Neural cell (in vitro differentiated cells): ENCODE results near the gene ANKRD33B. TPM values are rescaled to one million over a fixed set of nuclear protein-coding genes. Genes with fewer than 3 reads are reported as not detected.

Experiments
- H2AFZ ChIP-seq: fragments of 200-600, 300-800 bp; sonication (generic), shearing (Covaris generic); 2 replicates; pipeline ENCODE4 v1.6.0; 2014; ENCODE audit warnings: low read depth, mild to moderate bottlenecking, antibody characterized with exemption, low read length, moderate library complexity
- H3F3A ChIP-seq: fragments of 200-600 bp; shearing (Covaris generic); 2 replicates; pipeline ENCODE4 v1.6.1; 2016; ENCODE audit warnings: mild to moderate bottlenecking, moderate library complexity, mixed read lengths, antibody characterized with exemption, low read length; ENCODE audit not compliant: insufficient read depth, poor library complexity, severe bottlenecking
- H3K27ac ChIP-seq: fragments of 200-600, 300-800 bp; sonication (generic), shearing (Covaris generic); 2 replicates; pipeline ENCODE4 v1.5.1; 2014; ENCODE audit warnings: mild to moderate bottlenecking, low read length, moderate library complexity
- H3K27me3 ChIP-seq: fragments of 300-800, 200-600 bp; sonication (generic), shearing (Covaris generic); 2 replicates; pipeline ENCODE4 v1.6.0; 2014; ENCODE audit warnings: mild to moderate bottlenecking, low read depth, low read length, moderate library complexity; ENCODE audit not compliant: insufficient read depth
- H3K36me3 ChIP-seq: fragments of 300-800, 200-600 bp; sonication (generic), shearing (Covaris generic); 2 replicates; pipeline ENCODE4 v1.5.1; 2014; ENCODE audit warnings: mild to moderate bottlenecking, antibody characterized with exemption, low read length, moderate library complexity; ENCODE audit not compliant: insufficient read depth
- H3K4me2 ChIP-seq: fragments of 300-800, 200-600 bp; sonication (generic), shearing (Covaris generic); 2 replicates; pipeline ENCODE4 v1.6.0; 2014; ENCODE audit warnings: mild to moderate bottlenecking, low read length
- H3K4me3 ChIP-seq: fragments of 300-800, 200-600 bp; sonication (generic), shearing (Covaris generic); 2 replicates; pipeline ENCODE4 v1.5.1; 2014; ENCODE audit warnings: mild to moderate bottlenecking, low read length, moderate library complexity
- H3K79me2 ChIP-seq: fragments of 200-600 bp; shearing (Covaris generic); replicated peaks from 2 replicates; pipeline ENCODE4 v1.6.0; 2014; ENCODE audit warnings: mild to moderate bottlenecking, low read length, moderate library complexity; ENCODE audit not compliant: insufficient read depth
- H3K9ac ChIP-seq: fragments of 300-800, 200-600 bp; sonication (generic), shearing (Covaris generic); 2 replicates; pipeline ENCODE4 v1.6.1; 2016; ENCODE audit warnings: mild to moderate bottlenecking, low read length, mixed read lengths
- H3K9me2 ChIP-seq: fragments of 200-600 bp; shearing (Covaris generic); 2 replicates; pipeline ENCODE4 v1.6.1; 2016; ENCODE audit warnings: mild to moderate bottlenecking, low read length, mixed read lengths; ENCODE audit not compliant: insufficient read depth
- H3K9me3 ChIP-seq: fragments of 200-600, 300-800 bp; sonication (generic), shearing (Covaris generic); 2 replicates; pipeline ENCODE4 v1.6.1; 2016; ENCODE audit warnings: mild to moderate bottlenecking, mixed run types, low read length, moderate library complexity, mixed read lengths
- H4K20me1 ChIP-seq: fragments of 200-600 bp; shearing (Covaris generic); 2 replicates; pipeline ENCODE4 v1.6.1; 2016; ENCODE audit warnings: mild to moderate bottlenecking, mixed run types; ENCODE audit not compliant: insufficient read depth
- CTCF ChIP-seq: fragments of 450-650 bp; IDR thresholded peaks from 2 replicates; pipeline ENCODE4 v1.5.1; 2014; ENCODE audit warnings: antibody characterized with exemption, mild to moderate bottlenecking, moderate library complexity; ENCODE audit not compliant: poor library complexity, severe bottlenecking
- EP300 ChIP-seq: fragments of 450-650 bp; conservative IDR thresholded peaks from 2 replicates; pipeline ENCODE4 v1.6.1; 2014; ENCODE audit warnings: antibody characterized with exemption, mild to moderate bottlenecking, moderate library complexity; ENCODE audit not compliant: poor library complexity, severe bottlenecking
- EZH2 ChIP-seq: fragments of 200-600, 300-800 bp; shearing (Covaris generic), sonication (generic); IDR thresholded peaks from 2 replicates; pipeline ENCODE4 v1.6.1; 2014; ENCODE audit warnings: antibody characterized with exemption, low read length, borderline replicate concordance, mild to moderate bottlenecking; ENCODE audit not compliant: insufficient read depth, poor library complexity, severe bottlenecking
- MXI1 ChIP-seq: fragments of 450-650 bp; conservative IDR thresholded peaks from 2 replicates; pipeline ENCODE4 v1.6.1; 2014; ENCODE audit warnings: antibody characterized with exemption, mild to moderate bottlenecking; ENCODE audit not compliant: poor library complexity, severe bottlenecking
- POLR2AphosphoS5 ChIP-seq: IDR thresholded peaks from 2 replicates; pipeline ENCODE4 v1.6.1; 2012
- RAD21 ChIP-seq: fragments of 450-650 bp; conservative IDR thresholded peaks from 2 replicates; pipeline ENCODE4 v1.6.1; 2014; ENCODE audit warnings: antibody characterized with exemption, mild to moderate bottlenecking, moderate library complexity
- SMC3 ChIP-seq: fragments of 450-650 bp; conservative IDR thresholded peaks from 2 replicates; pipeline ENCODE4 v1.6.1; 2014; ENCODE audit warnings: antibody characterized with exemption, mild to moderate bottlenecking, moderate library complexity; ENCODE audit not compliant: poor library complexity
- TAF1 ChIP-seq: IDR thresholded peaks from 2 replicates; pipeline ENCODE4 v1.6.1; 2012; ENCODE audit warnings: low read depth
- polyA plus RNA-seq: library from polyadenylated mRNA; depleted of rRNA; stranded (reverse); fragments of >200 nt; gene quantifications from 2 replicates; pipeline ENCODE4 v1.2.3, GENCODE V29; 2014
- TF ChIP-seq, protein P1 (sequence below): IDR thresholded peaks from 2 replicates; pipeline ENCODE4 v1.6.1; 2012; ENCODE audit warnings: borderline replicate concordance

ANKRD33B gene
- polyA plus RNA-seq, 1 donor from 2014 or later = not detected

DNA sequence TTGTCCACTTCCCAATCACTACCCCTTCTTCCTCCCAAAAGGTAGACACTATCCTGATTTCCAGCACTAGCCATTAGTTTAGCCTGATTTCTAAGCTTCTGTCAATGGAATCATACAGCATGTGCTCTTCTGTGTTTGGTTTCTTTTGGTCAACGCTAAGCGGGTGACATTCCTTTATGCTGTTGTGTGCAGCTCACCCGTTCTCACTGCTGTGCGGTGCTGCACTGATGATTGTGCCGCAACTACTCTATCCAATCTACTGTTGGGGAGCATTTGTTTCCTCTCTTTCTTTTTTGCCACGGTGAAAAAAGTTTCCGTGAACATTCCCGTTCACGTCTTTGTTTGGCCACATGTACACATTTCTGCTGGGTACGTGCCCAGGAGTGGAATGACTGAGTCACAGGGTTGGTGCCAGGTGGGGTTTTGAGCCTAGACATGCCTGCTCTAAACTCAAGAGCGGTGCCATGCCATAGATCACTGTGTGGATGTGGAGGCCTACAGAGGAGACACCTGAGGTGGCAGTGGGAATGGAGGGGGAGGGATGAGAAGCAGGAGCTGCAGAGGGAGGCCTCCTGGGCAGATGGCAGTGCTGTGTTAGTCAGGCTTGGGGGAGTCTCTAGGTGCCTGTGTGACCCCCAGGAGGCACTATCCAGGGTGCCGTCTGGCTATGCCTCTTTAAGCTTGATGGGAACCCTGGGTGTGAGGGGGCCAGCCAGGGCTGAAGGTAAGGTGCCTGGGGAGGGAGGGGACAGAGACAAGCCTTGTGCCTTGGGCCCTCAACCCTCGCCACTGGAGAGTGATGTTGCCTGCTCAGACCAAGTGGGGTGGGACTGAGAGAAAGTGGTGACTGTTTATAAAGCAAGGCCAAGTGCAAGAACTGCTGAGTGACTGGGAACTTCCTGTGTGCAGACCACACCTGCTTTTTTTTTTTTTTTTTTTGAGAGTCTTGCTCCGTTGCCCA lies 11.4 kb upstream of the ANKRD33B start:
- no peak overlapping the region for H2AFZ ChIP-seq
- no peak for TF ChIP-seq MXI1
- no peak for TF ChIP-seq TAF1
- no peak for TF ChIP-seq POLR2AphosphoS5
- no peak for TF ChIP-seq EZH2
- TF ChIP-seq, protein P1, sequence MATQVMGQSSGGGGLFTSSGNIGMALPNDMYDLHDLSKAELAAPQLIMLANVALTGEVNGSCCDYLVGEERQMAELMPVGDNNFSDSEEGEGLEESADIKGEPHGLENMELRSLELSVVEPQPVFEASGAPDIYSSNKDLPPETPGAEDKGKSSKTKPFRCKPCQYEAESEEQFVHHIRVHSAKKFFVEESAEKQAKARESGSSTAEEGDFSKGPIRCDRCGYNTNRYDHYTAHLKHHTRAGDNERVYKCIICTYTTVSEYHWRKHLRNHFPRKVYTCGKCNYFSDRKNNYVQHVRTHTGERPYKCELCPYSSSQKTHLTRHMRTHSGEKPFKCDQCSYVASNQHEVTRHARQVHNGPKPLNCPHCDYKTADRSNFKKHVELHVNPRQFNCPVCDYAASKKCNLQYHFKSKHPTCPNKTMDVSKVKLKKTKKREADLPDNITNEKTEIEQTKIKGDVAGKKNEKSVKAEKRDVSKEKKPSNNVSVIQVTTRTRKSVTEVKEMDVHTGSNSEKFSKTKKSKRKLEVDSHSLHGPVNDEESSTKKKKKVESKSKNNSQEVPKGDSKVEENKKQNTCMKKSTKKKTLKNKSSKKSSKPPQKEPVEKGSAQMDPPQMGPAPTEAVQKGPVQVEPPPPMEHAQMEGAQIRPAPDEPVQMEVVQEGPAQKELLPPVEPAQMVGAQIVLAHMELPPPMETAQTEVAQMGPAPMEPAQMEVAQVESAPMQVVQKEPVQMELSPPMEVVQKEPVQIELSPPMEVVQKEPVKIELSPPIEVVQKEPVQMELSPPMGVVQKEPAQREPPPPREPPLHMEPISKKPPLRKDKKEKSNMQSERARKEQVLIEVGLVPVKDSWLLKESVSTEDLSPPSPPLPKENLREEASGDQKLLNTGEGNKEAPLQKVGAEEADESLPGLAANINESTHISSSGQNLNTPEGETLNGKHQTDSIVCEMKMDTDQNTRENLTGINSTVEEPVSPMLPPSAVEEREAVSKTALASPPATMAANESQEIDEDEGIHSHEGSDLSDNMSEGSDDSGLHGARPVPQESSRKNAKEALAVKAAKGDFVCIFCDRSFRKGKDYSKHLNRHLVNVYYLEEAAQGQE = no peak
- no peak for TF ChIP-seq EP300
- TF ChIP-seq RAD21 = no peak
- TF ChIP-seq SMC3 = no peak
- no peak for TF ChIP-seq CTCF
- H3K9ac ChIP-seq = no peak overlapping the region
- H3K9me2 ChIP-seq = no peaks in the 10 kb centered on the region
- no peak overlapping the region for H3K4me2 ChIP-seq
- H3K4me3 ChIP-seq = no peak overlapping the region
- H3K27me3 ChIP-seq = no peaks in the 10 kb centered on the region
- H3K36me3 ChIP-seq = no peaks in the 10 kb centered on the region
- H3F3A ChIP-seq = no peaks in the 10 kb centered on the region
- no peaks in the 10 kb centered on the region for H3K79me2 ChIP-seq
- no peaks in the 10 kb centered on the region for H3K9me3 ChIP-seq
- H3K27ac ChIP-seq = no peak overlapping the region
- no peaks in the 10 kb centered on the region for H4K20me1 ChIP-seq

DNA sequence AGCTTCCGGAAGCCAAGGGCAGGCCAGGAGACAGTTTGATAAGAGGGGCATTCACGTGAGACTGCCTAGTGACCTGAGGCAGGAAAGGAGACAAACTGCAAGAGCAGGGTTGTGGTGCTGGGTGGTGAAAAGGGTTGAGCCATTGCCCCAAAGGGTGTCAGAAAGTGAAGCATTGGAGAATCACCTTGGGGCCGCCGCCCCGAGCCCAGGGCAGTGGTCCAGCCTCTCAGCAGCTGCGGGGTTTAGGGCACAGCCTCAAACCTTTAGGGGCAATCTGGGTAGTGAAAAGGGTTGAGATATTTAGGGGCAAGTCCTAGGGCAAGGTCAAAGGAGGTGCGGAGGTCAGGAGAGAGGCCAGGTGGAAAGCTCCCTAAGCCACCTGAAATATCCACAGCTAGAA lies 10.4 kb upstream of the ANKRD33B start:
- Histone ChIP-seq H4K20me1 (no peaks in the 10 kb centered on the region), H3K9me3 (no peaks in the 10 kb centered on the region), H3K27ac (no peak overlapping the region), H3K4me2 (no peak overlapping the region), H3K9ac (no peak overlapping the region), H3K4me3 (no peak overlapping the region), H3K36me3 (no peaks in the 10 kb centered on the region), H3F3A (no peaks in the 10 kb centered on the region), H3K9me2 (no peaks in the 10 kb centered on the region), H2AFZ (no peak overlapping the region), H3K79me2 (no peaks in the 10 kb centered on the region), H3K27me3 (no peaks in the 10 kb centered on the region)
- no peak for TF ChIP-seq TAF1
- no peak for TF ChIP-seq CTCF
- no peak for TF ChIP-seq POLR2AphosphoS5
- TF ChIP-seq SMC3 = no peak
- TF ChIP-seq, protein P1 = no peak
- no peak for TF ChIP-seq RAD21
- no peak for TF ChIP-seq MXI1
- no peak for TF ChIP-seq EZH2
- no peak for TF ChIP-seq EP300
